Measurements from ENCODE around the gene C16orf74. TPM values are rescaled to one million over a fixed set of nuclear protein-coding genes. Genes with fewer than 3 reads are reported as not detected.
A peak's percentile ranks its signal among the peaks of the same experiment; 100 is the strongest.

The C16orf74 gene
- total and polyA plus RNA-seq, 8 donors = 1.1 to 24.9 (median 4.6) TPM; not detected in 3

GRCh38 chr16:85696781-85697180 lies 54.1 kb downstream of the C16orf74 start:
- 78 to 93% (median 85%) methylated on average over 16 of the region's 16 CpGs for WGBS, 5 donors
- H3K9me3 ChIP-seq = peaks cover 0 to 4% (median 0%) of the 10 kb centered on the region in 4 donors
- H3K27me3 ChIP-seq = peaks cover 0 to 44% (median 5%) of the 10 kb centered on the region in 3 donors
- TF ChIP-seq POLR2A (IDR thresholded peaks at IDR 0.05) = no peak
- TF ChIP-seq, protein P1, sequence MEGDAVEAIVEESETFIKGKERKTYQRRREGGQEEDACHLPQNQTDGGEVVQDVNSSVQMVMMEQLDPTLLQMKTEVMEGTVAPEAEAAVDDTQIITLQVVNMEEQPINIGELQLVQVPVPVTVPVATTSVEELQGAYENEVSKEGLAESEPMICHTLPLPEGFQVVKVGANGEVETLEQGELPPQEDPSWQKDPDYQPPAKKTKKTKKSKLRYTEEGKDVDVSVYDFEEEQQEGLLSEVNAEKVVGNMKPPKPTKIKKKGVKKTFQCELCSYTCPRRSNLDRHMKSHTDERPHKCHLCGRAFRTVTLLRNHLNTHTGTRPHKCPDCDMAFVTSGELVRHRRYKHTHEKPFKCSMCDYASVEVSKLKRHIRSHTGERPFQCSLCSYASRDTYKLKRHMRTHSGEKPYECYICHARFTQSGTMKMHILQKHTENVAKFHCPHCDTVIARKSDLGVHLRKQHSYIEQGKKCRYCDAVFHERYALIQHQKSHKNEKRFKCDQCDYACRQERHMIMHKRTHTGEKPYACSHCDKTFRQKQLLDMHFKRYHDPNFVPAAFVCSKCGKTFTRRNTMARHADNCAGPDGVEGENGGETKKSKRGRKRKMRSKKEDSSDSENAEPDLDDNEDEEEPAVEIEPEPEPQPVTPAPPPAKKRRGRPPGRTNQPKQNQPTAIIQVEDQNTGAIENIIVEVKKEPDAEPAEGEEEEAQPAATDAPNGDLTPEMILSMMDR (IDR thresholded peaks at IDR 0.05) = no peak
- no peak for TF ChIP-seq EP300 (IDR thresholded peaks at IDR 0.05)
- TF ChIP-seq POLR2AphosphoS5 (IDR thresholded peaks at IDR 0.05) = no peak
- no peaks in the 10 kb centered on the region for H3K36me3 ChIP-seq
- no peak overlapping the region for H3K27ac ChIP-seq
- H3K4me1 ChIP-seq = peaks cover 0 to 4% (median 0%) of the 10 kb centered on the region in 4 donors
- no peak overlapping the region for H3K4me3 ChIP-seq
- no peak for DNase-seq
- intact Hi-C loops (cut with DNase I; ENCODE audit: low total_unique reads) = no loop called here

GRCh38 chr16:85695196-85696128 lies 55.4 kb downstream of the C16orf74 start:
- WGBS, 5 donors = 76 to 88% (median 85%) methylated on average over 23 to 24 of the region's 24 CpGs
- no peak overlapping the region for H3K27ac ChIP-seq

GRCh38 chr16:85690469-85691064 lies 60.3 kb downstream of the C16orf74 start:
- intact Hi-C loops (cut with DNase I; ENCODE audit: low total_unique reads) = no loop called here
- Histone ChIP-seq H3K27me3 (peaks cover 0 to 28% (median 10%) of the 10 kb centered on the region in 3 donors), H3K27ac (no peak overlapping the region), H3K4me3 (no peak overlapping the region), H3K9me3 (no peaks in the 10 kb centered on the region), H3K4me1 (peaks cover 13 to 26% (median 21%) of the 10 kb centered on the region in 4 donors), H3K36me3 (no peaks in the 10 kb centered on the region)
- 30 to 36% (median 33%) methylated on average over 7 of the region's 7 CpGs for WGBS, 5 donors
- peak in 1 of 2 donors; percentile 47 for DNase-seq
- TF ChIP-seq POLR2A (IDR thresholded peaks at IDR 0.05) = no peak
- no peak for TF ChIP-seq POLR2AphosphoS5 (IDR thresholded peaks at IDR 0.05)

More at GRCh38 chr16:85695196-85696128, 55.4 kb downstream of the C16orf74 start:
- no peak for DNase-seq
- H3K4me3 ChIP-seq = no peak overlapping the region
- no peaks in the 10 kb centered on the region for H3K36me3 ChIP-seq
- peaks cover 0 to 44% (median 9%) of the 10 kb centered on the region in 3 donors for H3K27me3 ChIP-seq
- peaks cover 0 to 4% (median 0%) of the 10 kb centered on the region in 4 donors for H3K4me1 ChIP-seq
- H3K9me3 ChIP-seq = no peaks in the 10 kb centered on the region
- intact Hi-C loops (cut with DNase I; ENCODE audit: low total_unique reads) = no loop called here
- TF ChIP-seq POLR2A (IDR thresholded peaks at IDR 0.05) (no peak), POLR2AphosphoS5 (IDR thresholded peaks at IDR 0.05) (no peak), EP300 (IDR thresholded peaks at IDR 0.05) (no peak)
- TF ChIP-seq, protein P1 (IDR thresholded peaks at IDR 0.05) = no peak

DNA sequence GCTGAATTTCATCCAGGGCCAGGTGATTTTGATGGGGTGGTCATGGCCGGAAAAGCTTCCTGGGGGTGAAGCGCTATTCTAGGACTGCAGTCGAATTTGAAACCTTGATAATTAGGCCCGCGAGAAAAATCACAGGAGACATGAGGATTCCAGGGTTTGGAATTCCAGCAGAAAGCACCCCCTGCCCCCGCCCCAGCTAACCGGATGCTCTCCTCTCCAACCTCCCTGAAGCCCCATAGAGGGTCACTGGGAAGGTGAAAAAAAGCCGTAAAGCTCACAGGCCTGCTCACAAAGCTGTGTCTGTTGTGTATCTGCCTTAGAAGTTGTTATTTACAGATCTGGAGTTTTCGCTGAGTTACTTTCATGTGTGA lies 61.0 kb downstream of the C16orf74 start:
- intact Hi-C loops (cut with DNase I; ENCODE audit: low total_unique reads) = no loop called here
- H3K9me3 ChIP-seq = no peaks in the 10 kb centered on the region
- no peak overlapping the region for H3K4me3 ChIP-seq
- H3K27ac ChIP-seq = no peak overlapping the region
- H3K36me3 ChIP-seq = no peaks in the 10 kb centered on the region
- no peak for TF ChIP-seq EP300 (IDR thresholded peaks at IDR 0.05)
- TF ChIP-seq POLR2A (IDR thresholded peaks at IDR 0.05) = no peak
- no peak for TF ChIP-seq POLR2AphosphoS5 (IDR thresholded peaks at IDR 0.05)
- TF ChIP-seq, protein P1 (IDR thresholded peaks at IDR 0.05) = no peak
- peaks cover 13 to 26% (median 21%) of the 10 kb centered on the region in 4 donors for H3K4me1 ChIP-seq
- 40 to 58% (median 44%) methylated on average over 9 of the region's 9 CpGs for WGBS, 5 donors
- no peak for DNase-seq
- peaks cover 0 to 22% (median 10%) of the 10 kb centered on the region in 3 donors for H3K27me3 ChIP-seq
